HG03064 (cell line): Measurements from ENCODE around the gene CSF3R.

Experiments
- ATAC-seq: cut with Tn5 transposase; IDR thresholded peaks from one replicate; pipeline ENCODE4 v1.9.1; 2021; ENCODE audit warnings: low read depth; ENCODE audit not compliant: unreplicated experiment

CSF3R gene

GRCh38 chr1:36463803-36464604 lies 18.7 kb downstream of the CSF3R start, which contains the start of gene MRPS15:
MRPS15 (minus strand) TSS chr1:36464384; CDS start chr1:36464275, 109 bp downstream.
- ATAC-seq, result peak; percentile 69

- no peak for ATAC-seq
These were observed 19.3 kb downstream of the CSF3R start for GRCh38 chr1:36463463-36463802.

GRCh38 chr1:36458910-36459309 lies 23.8 kb downstream of the CSF3R start:
- no peak for ATAC-seq

GRCh38 chr1:36457691-36458090 lies 25.0 kb downstream of the CSF3R start:
- ATAC-seq, result no peak

GRCh38 chr1:36456391-36456928 lies 26.3 kb downstream of the CSF3R start:
- no peak for ATAC-seq

GRCh38 chr1:36455386-36455785 lies 27.3 kb downstream of the CSF3R start:
- no peak for ATAC-seq

- no peak for ATAC-seq
These were observed 28.9 kb downstream of the CSF3R start for GRCh38 chr1:36453600-36454388.

GRCh38 chr1:36453051-36453450 lies 29.7 kb downstream of the CSF3R start:
- no peak for ATAC-seq

GRCh38 chr1:36450919-36451305 lies 31.8 kb downstream of the CSF3R start:
- no peak for ATAC-seq

GRCh38 chr1:36450270-36450918 lies 32.3 kb downstream of the CSF3R start, which contains the start of gene OSCP1:
OSCP1 (minus strand) TSS chr1:36450451; CDS start chr1:36450369, 82 bp downstream.
- ATAC-seq, result peak; percentile 93

GRCh38 chr1:36448530-36449056 lies 34.1 kb downstream of the CSF3R start:
- ATAC-seq, result no peak

GRCh38 chr1:36447450-36447849 lies 35.3 kb downstream of the CSF3R start:
- ATAC-seq, result no peak

GRCh38 chr1:36446746-36447145 lies 36.0 kb downstream of the CSF3R start:
- ATAC-seq, result no peak

GRCh38 chr1:36446271-36446670 lies 36.4 kb downstream of the CSF3R start:
- ATAC-seq, result no peak

GRCh38 chr1:36443297-36443696 lies 39.4 kb downstream of the CSF3R start:
- no peak for ATAC-seq

GRCh38 chr1:36442337-36442736 lies 40.4 kb downstream of the CSF3R start:
- ATAC-seq, result no peak

- ATAC-seq, result no peak
These were observed 42.1 kb downstream of the CSF3R start for GRCh38 chr1:36440646-36441045.

- ATAC-seq, result no peak
These were observed 42.7 kb downstream of the CSF3R start for GRCh38 chr1:36440044-36440443.

- no peak for ATAC-seq
These were observed 44.0 kb downstream of the CSF3R start for GRCh38 chr1:36438715-36439114.

GRCh38 chr1:36436821-36437220 lies 45.9 kb downstream of the CSF3R start:
- ATAC-seq, result no peak

- no peak for ATAC-seq
These were observed 49.6 kb downstream of the CSF3R start for GRCh38 chr1:36433102-36433501.
